AG04449 (cell line): Measurements from ENCODE around the gene TMX3.
A peak's percentile ranks its signal among the peaks of the same experiment; 100 is the strongest.

Source experiments
- CTCF ChIA-PET: fragments of 350-600 bp; formaldehyde crosslinking; extraction: SDS; loops from one replicate; lab custom pipeline; 2021; ENCODE audit warnings: antibody characterized with exemption; lab: Yijun Ruan, JAX
- POLR2A ChIA-PET: fragments of 400-600, 350-600 bp; formaldehyde crosslinking; extraction: SDS; loops from one replicate; lab custom pipeline; 2020; ENCODE audit warnings: antibody characterized with exemption, inconsistent platforms; lab: Yijun Ruan, JAX
- DNase-seq: peaks from one replicate; pipeline ENCODE4 v3.0.0-alpha.2; 2010; ENCODE audit warnings: low read depth, low spot score
- H3K4me3 ChIP-seq: 2 replicates; pipeline ENCODE4 v1.5.1; 2011; ENCODE audit warnings: low read depth, mild to moderate bottlenecking, control low read depth, low read length
- TF ChIP-seq, protein P1 (sequence below): IDR thresholded peaks from one replicate; pipeline ENCODE4 v1.5.1; 2011; ENCODE audit warnings: mild to moderate bottlenecking, moderate library complexity, low read length, control low read depth, inconsistent platforms; ENCODE audit not compliant: insufficient read depth; ENCODE audit errors: missing control alignments

Gene TMX3

DNA sequence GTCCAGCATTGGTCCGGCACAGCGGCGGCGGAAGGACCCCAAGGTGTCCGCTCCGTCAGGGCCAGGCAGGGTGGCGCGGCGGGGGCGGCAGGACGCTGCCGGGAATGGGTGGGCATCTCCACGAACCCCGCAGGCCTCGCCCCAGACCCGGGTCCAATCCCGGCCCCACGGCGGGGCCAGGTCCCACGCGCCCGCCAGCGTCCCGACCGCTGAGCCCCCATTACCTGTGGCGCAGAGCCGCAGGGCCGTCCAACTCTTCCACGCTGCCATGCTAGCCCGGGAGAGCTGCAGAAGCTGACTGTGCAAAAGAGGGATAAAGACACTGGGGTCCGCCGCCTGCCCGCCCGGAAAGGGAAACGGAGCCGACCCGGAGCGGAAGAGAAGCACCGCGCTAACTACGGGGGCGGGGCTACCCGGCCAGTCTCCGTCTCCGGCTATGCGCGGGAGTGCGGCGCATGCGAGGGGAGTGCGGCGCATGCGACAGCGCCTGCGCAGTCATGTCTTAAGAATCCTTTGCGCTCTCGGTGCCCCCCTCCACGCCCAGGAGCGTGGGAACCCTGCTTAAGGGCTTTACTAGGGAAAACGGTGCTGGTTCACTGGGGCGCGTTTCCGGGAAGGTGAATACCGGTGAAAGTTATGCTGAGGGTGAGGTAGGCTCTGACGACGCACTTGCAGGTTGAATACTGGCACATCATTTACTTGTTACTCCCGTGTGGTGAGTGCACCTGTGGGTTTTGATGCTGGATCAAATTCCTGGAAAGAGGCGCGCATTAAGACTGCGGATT lies at the start of gene TMX3:
Gene TMX3 (minus strand): TSS at position 397 of the 785 bp plus-strand sequence. CDS start 127 bp downstream, at position 270.
- POLR2A ChIA-PET, result no interaction called here
- CTCF ChIA-PET, result interaction anchor here (1.2 to 1.3 kb wide), 3 partner anchors 19 to 1497 kb away, joined by 3 read pairs; no protein-coding TSS in a partner anchor
- DNase-seq, result peak; percentile 33
- TF ChIP-seq, protein P1, sequence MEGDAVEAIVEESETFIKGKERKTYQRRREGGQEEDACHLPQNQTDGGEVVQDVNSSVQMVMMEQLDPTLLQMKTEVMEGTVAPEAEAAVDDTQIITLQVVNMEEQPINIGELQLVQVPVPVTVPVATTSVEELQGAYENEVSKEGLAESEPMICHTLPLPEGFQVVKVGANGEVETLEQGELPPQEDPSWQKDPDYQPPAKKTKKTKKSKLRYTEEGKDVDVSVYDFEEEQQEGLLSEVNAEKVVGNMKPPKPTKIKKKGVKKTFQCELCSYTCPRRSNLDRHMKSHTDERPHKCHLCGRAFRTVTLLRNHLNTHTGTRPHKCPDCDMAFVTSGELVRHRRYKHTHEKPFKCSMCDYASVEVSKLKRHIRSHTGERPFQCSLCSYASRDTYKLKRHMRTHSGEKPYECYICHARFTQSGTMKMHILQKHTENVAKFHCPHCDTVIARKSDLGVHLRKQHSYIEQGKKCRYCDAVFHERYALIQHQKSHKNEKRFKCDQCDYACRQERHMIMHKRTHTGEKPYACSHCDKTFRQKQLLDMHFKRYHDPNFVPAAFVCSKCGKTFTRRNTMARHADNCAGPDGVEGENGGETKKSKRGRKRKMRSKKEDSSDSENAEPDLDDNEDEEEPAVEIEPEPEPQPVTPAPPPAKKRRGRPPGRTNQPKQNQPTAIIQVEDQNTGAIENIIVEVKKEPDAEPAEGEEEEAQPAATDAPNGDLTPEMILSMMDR, result no peak
- H3K4me3 ChIP-seq, result peak within 1 kb of the TSS; percentile 70

GRCh38 chr18:68764016-68764415 lies 49.1 kb upstream of the TMX3 start:
- ChIA-PET POLR2A (no interaction called here), CTCF (no interaction called here)
- no peak overlapping the region for H3K4me3 ChIP-seq
- TF ChIP-seq, protein P1, result no peak
- no peak for DNase-seq

- CTCF ChIA-PET, result interaction anchor here (0.9 kb wide), 1 partner anchor 70 kb away, joined by 3 read pairs; no protein-coding TSS in a partner anchor
- POLR2A ChIA-PET, result no interaction called here
- TF ChIP-seq, protein P1, result no peak
- DNase-seq, result no peak
- H3K4me3 ChIP-seq, result no peak overlapping the region
Observed at GRCh38 chr18:68763083-68763482, 48.2 kb upstream of the TMX3 start.

- ChIA-PET POLR2A (no interaction called here), CTCF (no interaction called here)
- H3K4me3 ChIP-seq, result no peak overlapping the region
- no peak for DNase-seq
- TF ChIP-seq, protein P1, result no peak
Observed at GRCh38 chr18:68759308-68759707, 44.4 kb upstream of the TMX3 start.

DNA sequence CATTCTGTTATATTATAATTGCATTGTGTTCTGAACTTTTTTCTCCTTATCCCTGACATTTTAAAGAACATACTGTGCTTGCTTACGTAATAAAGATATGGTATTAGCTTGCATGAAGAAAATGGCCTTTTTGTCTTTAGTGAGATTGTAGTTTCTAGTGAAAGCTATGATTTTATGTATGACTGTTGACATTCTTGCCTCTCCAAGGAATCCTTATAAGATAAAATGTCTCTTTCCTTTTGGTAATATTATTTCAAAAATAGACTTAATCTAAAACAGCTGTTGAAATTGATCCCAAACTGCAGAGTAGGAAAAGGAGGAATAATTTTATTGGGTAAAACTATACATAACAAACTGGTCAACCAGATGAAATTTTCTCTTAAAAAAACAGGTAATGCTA lies 42.2 kb upstream of the TMX3 start:
- DNase-seq, result no peak
- CTCF ChIA-PET, result interaction anchor here (1.2 kb wide), 1 partner anchor 10 kb away, joined by 3 read pairs; no protein-coding TSS in a partner anchor
- POLR2A ChIA-PET, result no interaction called here
- no peak overlapping the region for H3K4me3 ChIP-seq
- TF ChIP-seq, protein P1, result no peak

- POLR2A ChIA-PET, result no interaction called here
- TF ChIP-seq, protein P1, result no peak
- CTCF ChIA-PET, result no interaction called here
- DNase-seq, result no peak
- H3K4me3 ChIP-seq, result no peak overlapping the region
Observed at GRCh38 chr18:68742206-68742605, 27.3 kb upstream of the TMX3 start.
